HepG2 (cell line): Measurements from ENCODE around the gene ANKRD1. TPM values are rescaled to one million over a fixed set of nuclear protein-coding genes. Genes with fewer than 3 reads are reported as not detected.
A peak's percentile ranks its signal among the peaks of the same experiment; 100 is the strongest.

Source experiments
- ARID5B ChIP-seq: IDR thresholded peaks from 2 replicates; pipeline ENCODE4 v1.4.0; 2020; ENCODE audit warnings: mild to moderate bottlenecking, missing genetic modification reagents
- HMGXB4 ChIP-seq, 2 experiments: sonication (generic) in 1 of 2; formaldehyde crosslinking in 1 of 2; IDR thresholded peaks; 2 replicates each; pipeline versions ENCODE4 v1.4.0 to v1.6.1; 2018 to 2020; ENCODE audit warnings: missing genetic modification reagents in 2 of 2, borderline replicate concordance in 1 of 2, low read depth in 1 of 2, mild to moderate bottlenecking in 1 of 2, missing biosample characterization in 1 of 2
- HNRNPL ChIP-seq: fragments of 200-400 bp; formaldehyde crosslinking; IDR thresholded peaks from 2 replicates; pipeline ENCODE4 v1.6.1; 2017; ENCODE audit warnings: mild to moderate bottlenecking, low read depth, low read length
- NFE2 ChIP-seq: sonication (generic); formaldehyde crosslinking; IDR thresholded peaks from 2 replicates; pipeline ENCODE4 v1.4.0; 2020; ENCODE audit warnings: missing genetic modification reagents
- THAP11 ChIP-seq: IDR thresholded peaks from 2 replicates; pipeline ENCODE4 v1.6.1; 2016; ENCODE audit warnings: missing biosample characterization, missing genetic modification reagents
- ZBTB2 ChIP-seq: sonication (generic); formaldehyde crosslinking; IDR thresholded peaks from 2 replicates; pipeline ENCODE4 v1.8.0; 2022; ENCODE audit warnings: low read depth, missing genetic modification reagents
- ZNF451 ChIP-seq: sonication (generic); formaldehyde crosslinking; IDR thresholded peaks from 2 replicates; pipeline ENCODE4 v1.5.0; 2020; ENCODE audit warnings: mild to moderate bottlenecking, missing genetic modification reagents
- ZNF557 ChIP-seq: sonication (generic); formaldehyde crosslinking; IDR thresholded peaks from 2 replicates; pipeline ENCODE4 v1.4.0; 2020; ENCODE audit warnings: missing genetic modification reagents
- ZNF687 ChIP-seq: sonication (generic); formaldehyde crosslinking; IDR thresholded peaks from 2 replicates; pipeline ENCODE4 v1.5.1; 2020; ENCODE audit warnings: mild to moderate bottlenecking, missing genetic modification reagents, moderate library complexity
- ZNF691 ChIP-seq: sonication (generic); formaldehyde crosslinking; IDR thresholded peaks from 2 replicates; pipeline ENCODE4 v1.4.0; 2020; ENCODE audit warnings: missing genetic modification reagents, low read depth, mild to moderate bottlenecking, borderline replicate concordance
- ZSCAN25 ChIP-seq: sonication (generic); formaldehyde crosslinking; IDR thresholded peaks from 2 replicates; pipeline ENCODE4 v1.8.0; 2022; ENCODE audit warnings: mild to moderate bottlenecking, missing genetic modification reagents
- polyA plus RNA-seq, 8 experiments: library from polyadenylated mRNA; depleted of rRNA in 3 of 8; stranded (reverse) in 7 of 8; unstranded in 1 of 8; fragments of >200 nt; fragmentation: Illumina TruSeq in 4 of 8; extraction: Trizol in 4 of 8; gene quantifications; 2 replicates each; pipeline versions ENCODE4 v1.2.1 to v1.2.3, GENCODE V29; 2011 to 2016; ENCODE audit warnings: low read depth in 4 of 8, missing spikeins in 1 of 8, mixed read lengths in 1 of 8; ENCODE audit not compliant: insufficient read depth in 1 of 8
- total RNA-seq, 5 experiments: library from RNA; depleted of rRNA; stranded (reverse); fragments of >200 nt; fragmentation: Illumina TruSeq; extraction: Trizol; gene quantifications; 2 replicates each; pipeline ENCODE4 v1.2.3, GENCODE V29; 2016; ENCODE audit warnings: low read depth in 1 of 5

The ANKRD1 gene
- total and polyA plus RNA-seq, 2 of the 13 experiments (the other 11 are each of a cell fraction or from before 2014, with no cell fraction given): 19.4 to 41.8 TPM

GRCh38 chr10:90930971-90931871 is 10.3 kb upstream of the ANKRD1 start (continued):
- TF ChIP-seq ARID5B (peak; percentile 96), ZNF691 (CRISPR knock-in tag) (0 out of 2 replicates have a peak, but pooled peaks have one; percentile 23), ZBTB2 (CRISPR knock-in tag) (no peak), NFE2 (CRISPR knock-in tag) (no peak), ZNF451 (CRISPR knock-in tag) (no peak), ZSCAN25 (CRISPR knock-in tag) (no peak), ZNF557 (CRISPR knock-in tag) (no peak), HNRNPL (no peak), THAP11 (CRISPR knock-in tag) (peak; percentile 63; the same call in 1 of the 2 replicates), HMGXB4 (CRISPR knock-in tag; IDR thresholded peaks at IDR 0.05; ENCODE audit: borderline replicate concordance in 1 of 2, low read depth in 1 of 2) (0 out of 4 replicates have a peak, but pooled peaks of 1 of the 2 experiments have one; percentile 11), ZNF687 (CRISPR knock-in tag) (no peak)
